Measurements from ENCODE around the gene ZMIZ1. TPM values are rescaled to one million over a fixed set of nuclear protein-coding genes. Genes with fewer than 3 reads are reported as not detected.

Gene ZMIZ1
- polyA plus RNA-seq, 3 donors, result 3.3 to 64.6 (median 8.9) TPM

GRCh38 chr10:79356104-79356503 lies 287.3 kb downstream of the ZMIZ1 start:
- Histone ChIP-seq H3K36me3 (replicated peaks in 1 of 2; ENCODE audit: control insufficient read depth in 1 of 2, insufficient read depth in 2 of 2, low read length in 2 of 2) (peaks cover 45 to 46% of the 10 kb centered on the region in 2 donors), H3K4me3 (replicated peaks in 1 of 3; ENCODE audit: low read depth in 2 of 3, low read length in 3 of 3) (peak overlapping the region in 1 of 3 experiments; percentile 26), H3K4me1 (ENCODE audit: control insufficient read depth in 1 of 2, insufficient read depth in 2 of 2, low read length in 2 of 2) (peaks cover 53 to 57% of the 10 kb centered on the region in 2 donors), H3K79me2 (ENCODE audit: insufficient read depth, low read length) (peaks cover 39% of the 10 kb centered on the region), H2AFZ (ENCODE audit: insufficient read depth, low read depth, low read length, poor library complexity, severe bottlenecking) (no peak overlapping the region), H3K9me3 (replicated peaks in 1 of 2; ENCODE audit: control insufficient read depth in 1 of 2, insufficient read depth in 1 of 2, low read length in 2 of 2) (no peaks in the 10 kb centered on the region), H3K27ac (ENCODE audit: low read depth in 1 of 2, low read length in 2 of 2) (peak overlapping the region; percentile 56 to 71), H3K4me2 (replicated peaks; ENCODE audit: extremely low read depth, low read length, poor library complexity, severe bottlenecking) (peak overlapping the region; percentile 5), H4K20me1 (ENCODE audit: insufficient read depth, low read length) (peaks cover 61% of the 10 kb centered on the region), H3K9ac (ENCODE audit: insufficient read depth, low read length, poor library complexity, severe bottlenecking) (no peak overlapping the region), H3K27me3 (ENCODE audit: control insufficient read depth in 2 of 2, insufficient read depth in 2 of 2, low read length in 2 of 2) (no peaks in the 10 kb centered on the region)
- WGBS (ENCODE audit: insufficient coverage), result 20% methylated on average over 1 of the region's 5 CpGs
- Mint-ChIP-seq H3K4me1 (peaks cover 65% of the 10 kb centered on the region), H3K4me3 (peak overlapping the region in 1 of 2 donors; percentile 21), H3K9me3 (peaks cover 0 to 1% (median 0%) of the 10 kb centered on the region in 7 donors), H3K36me3 (peaks cover 55 to 64% of the 10 kb centered on the region in 2 donors), H3K27me3 (ENCODE audit: low read depth in 3 of 3) (peaks cover 0 to 4% (median 0%) of the 10 kb centered on the region in 3 donors), H3K27ac (peak overlapping the region; percentile 85 to 93 (median 90))
- intact Hi-C loops (cut with micrococcal nuclease), result loop anchor here in 1 of 2 donors (10.0 kb wide), 1 partner anchor 111 kb away; no protein-coding TSS in a partner anchor
- DNase-seq, result peak; percentile 75 to 76 (median 75)
- TF ChIP-seq CTCF (IDR thresholded peaks at IDR 0.05), result no peak

DNA sequence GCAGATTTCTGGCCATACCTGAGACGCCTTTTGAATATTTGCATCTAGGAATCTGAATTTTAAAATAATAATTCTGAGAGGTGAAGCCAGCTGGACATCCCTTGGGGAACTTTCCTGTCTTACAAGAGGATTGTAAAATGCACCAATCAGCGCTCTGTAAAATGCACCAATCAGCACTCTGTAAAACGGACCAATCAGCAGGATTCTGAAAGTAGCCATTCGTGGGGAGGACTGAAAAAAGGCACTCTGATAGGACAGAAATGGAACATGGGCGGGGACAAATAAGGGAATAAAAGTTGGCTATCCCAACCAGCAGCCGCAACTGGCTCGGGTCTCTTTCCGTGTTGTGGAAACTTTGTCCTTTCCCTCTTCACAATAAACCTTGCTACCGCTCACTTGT lies 288.4 kb downstream of the ZMIZ1 start:
- Histone ChIP-seq H3K27ac (ENCODE audit: low read depth in 1 of 2, low read length in 2 of 2) (no peak overlapping the region), H3K9me3 (replicated peaks in 1 of 2; ENCODE audit: control insufficient read depth in 1 of 2, insufficient read depth in 1 of 2, low read length in 2 of 2) (no peaks in the 10 kb centered on the region), H3K79me2 (ENCODE audit: insufficient read depth, low read length) (peaks cover 30% of the 10 kb centered on the region), H3K36me3 (replicated peaks in 1 of 2; ENCODE audit: control insufficient read depth in 1 of 2, insufficient read depth in 2 of 2, low read length in 2 of 2) (peaks cover 34 to 36% of the 10 kb centered on the region in 2 donors), H3K27me3 (ENCODE audit: control insufficient read depth in 2 of 2, insufficient read depth in 2 of 2, low read length in 2 of 2) (no peaks in the 10 kb centered on the region), H2AFZ (ENCODE audit: insufficient read depth, low read depth, low read length, poor library complexity, severe bottlenecking) (no peak overlapping the region), H4K20me1 (ENCODE audit: insufficient read depth, low read length) (peaks cover 51% of the 10 kb centered on the region), H3K9ac (ENCODE audit: insufficient read depth, low read length, poor library complexity, severe bottlenecking) (no peak overlapping the region), H3K4me2 (replicated peaks; ENCODE audit: extremely low read depth, low read length, poor library complexity, severe bottlenecking) (no peak overlapping the region), H3K4me1 (ENCODE audit: control insufficient read depth in 1 of 2, insufficient read depth in 2 of 2, low read length in 2 of 2) (peaks cover 44 to 47% of the 10 kb centered on the region in 2 donors), H3K4me3 (replicated peaks in 1 of 3; ENCODE audit: low read depth in 2 of 3, low read length in 3 of 3) (no peak overlapping the region)
- H3K9me3 Mint-ChIP-seq, result peaks cover 0 to 1% (median 0%) of the 10 kb centered on the region in 7 donors
- TF ChIP-seq CTCF (IDR thresholded peaks at IDR 0.05), result no peak
- H3K27me3 Mint-ChIP-seq (ENCODE audit: low read depth in 3 of 3), result peaks cover 0 to 6% (median 0%) of the 10 kb centered on the region in 3 donors
- no peak overlapping the region for H3K27ac Mint-ChIP-seq
- intact Hi-C loops (cut with micrococcal nuclease), result loop anchor here in 1 of 2 donors (10.0 kb wide), 1 partner anchor 112 kb away; no protein-coding TSS in a partner anchor
- WGBS (ENCODE audit: insufficient coverage), result 98% methylated on average over 9 of the region's 9 CpGs
- no peak overlapping the region for H3K4me3 Mint-ChIP-seq
- DNase-seq, result no peak
- H3K36me3 Mint-ChIP-seq, result peaks cover 46 to 54% of the 10 kb centered on the region in 2 donors
- H3K4me1 Mint-ChIP-seq, result peaks cover 55% of the 10 kb centered on the region
